ENCODE results near the gene CHST12.

CHST12 gene

GRCh38 chr7:2403014-2403717, at the start of gene CHST12:
Gene CHST12 (plus strand): TSS chr7:2403611. CDS start chr7:2432640, 29,029 bp downstream.
- in situ Hi-C loops (cut with MboI; ENCODE audit: low sequenced_read_pairs), result no loop called here

DNA sequence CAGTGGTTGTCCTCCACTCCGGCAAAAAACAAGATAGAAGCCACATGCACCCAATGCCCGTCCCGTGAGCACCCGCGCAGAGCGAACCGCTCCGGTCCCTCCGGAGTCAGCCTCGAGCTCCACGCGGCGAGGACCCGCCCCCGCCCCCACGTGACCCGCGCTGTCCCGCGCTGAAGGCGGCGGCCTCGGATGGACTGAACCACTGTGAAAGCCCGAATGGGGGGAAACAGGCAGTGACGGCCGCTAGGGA, 49.5 kb upstream of the CHST12 start:
- in situ Hi-C loops (cut with MboI; ENCODE audit: low sequenced_read_pairs), result no loop called here

GRCh38 chr7:2354186-2354938, 49.0 kb upstream of the CHST12 start, which contains the start of gene EIF3B:
Gene EIF3B (plus strand): TSS chr7:2354827. CDS start chr7:2354922, 95 bp downstream.
- in situ Hi-C loops (cut with MboI; ENCODE audit: low sequenced_read_pairs), result no loop called here

DNA sequence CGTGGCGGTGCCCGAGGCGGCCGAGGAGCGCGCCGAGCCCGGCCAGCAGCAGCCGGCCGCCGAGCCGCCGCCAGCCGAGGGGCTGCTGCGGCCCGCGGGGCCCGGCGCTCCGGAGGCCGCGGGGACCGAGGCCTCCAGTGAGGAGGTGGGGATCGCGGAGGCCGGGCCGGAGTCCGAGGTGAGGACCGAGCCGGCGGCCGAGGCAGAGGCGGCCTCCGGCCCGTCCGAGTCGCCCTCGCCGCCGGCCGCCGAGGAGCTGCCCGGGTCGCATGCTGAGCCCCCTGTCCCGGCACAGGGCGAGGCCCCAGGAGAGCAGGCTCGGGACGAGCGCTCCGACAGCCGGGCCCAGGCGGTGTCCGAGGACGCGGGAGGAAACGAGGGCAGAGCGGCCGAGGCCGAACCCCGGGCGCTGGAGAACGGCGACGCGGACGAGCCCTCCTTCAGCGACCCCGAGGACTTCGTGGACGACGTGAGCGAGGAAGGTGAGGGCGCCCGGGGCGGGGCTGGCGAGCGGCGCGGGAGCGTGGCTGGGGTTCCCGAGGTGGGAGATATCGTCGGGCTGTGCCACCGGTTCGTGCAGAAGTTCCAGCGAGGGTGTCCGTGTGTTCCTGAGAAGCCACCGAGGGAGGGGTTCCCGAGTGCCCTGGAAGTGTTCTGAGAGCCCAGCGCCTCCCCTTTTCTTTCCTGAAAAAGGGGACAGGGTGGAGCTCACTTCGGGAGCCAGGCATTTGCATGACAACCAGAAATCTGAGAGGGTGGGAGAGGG, 48.3 kb upstream of the CHST12 start:
- in situ Hi-C loops (cut with MboI; ENCODE audit: low sequenced_read_pairs), result no loop called here

- in situ Hi-C loops (cut with MboI; ENCODE audit: low sequenced_read_pairs), result no loop called here
Measured at GRCh38 chr7:2355705-2356008, 47.8 kb upstream of the CHST12 start.

DNA sequence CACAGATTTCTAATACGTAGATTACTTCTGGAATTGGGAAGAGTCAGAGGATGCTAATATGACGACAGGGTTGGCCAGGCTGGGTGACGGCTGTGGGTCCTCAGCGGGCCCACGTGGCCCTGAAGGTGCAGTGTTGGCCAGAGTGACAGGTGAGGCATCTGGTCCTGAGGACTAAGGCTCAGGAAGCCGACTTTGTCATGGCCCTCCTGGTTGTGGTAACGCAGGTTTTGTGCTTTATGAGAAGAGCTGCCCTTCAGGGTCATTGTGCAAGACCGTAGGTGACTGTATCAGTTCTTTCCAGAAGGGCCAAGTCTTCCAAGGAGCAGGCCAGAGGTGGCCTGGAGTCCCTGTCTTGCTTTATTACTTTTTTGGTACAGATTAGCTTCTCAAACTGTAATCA, 46.2 kb upstream of the CHST12 start:
- in situ Hi-C loops (cut with MboI; ENCODE audit: low sequenced_read_pairs), result no loop called here

GRCh38 chr7:2357571-2357970, 45.8 kb upstream of the CHST12 start:
- in situ Hi-C loops (cut with MboI; ENCODE audit: low sequenced_read_pairs), result no loop called here

DNA sequence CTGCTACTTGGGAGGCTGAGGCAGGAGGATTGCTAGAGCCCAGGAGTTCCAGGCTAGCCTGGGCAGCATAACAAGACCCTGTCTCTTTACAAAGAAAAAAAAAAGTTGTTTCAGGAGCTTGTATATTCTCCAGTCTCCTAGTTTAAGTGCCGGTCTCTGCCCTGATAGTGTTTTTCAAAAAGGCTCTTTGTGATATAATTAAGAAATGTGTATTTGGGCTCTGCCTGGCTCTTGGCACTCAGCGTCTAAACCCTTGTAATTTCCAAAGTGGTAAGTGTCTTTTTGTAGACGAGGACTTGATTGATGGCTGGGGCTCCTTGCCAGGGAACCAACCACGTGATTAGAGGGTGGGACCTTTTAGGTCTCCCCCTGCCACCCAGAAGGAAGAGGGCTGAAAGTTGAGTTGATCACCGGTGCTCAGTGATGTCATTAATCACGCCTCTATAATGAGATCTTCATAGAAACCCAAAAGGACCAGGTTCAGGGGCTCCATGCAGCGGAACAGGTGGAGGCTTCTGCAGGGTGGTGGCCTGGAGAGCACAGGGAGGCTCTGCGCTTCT, 44.4 kb upstream of the CHST12 start:
- in situ Hi-C loops (cut with MboI; ENCODE audit: low sequenced_read_pairs), result no loop called here

- in situ Hi-C loops (cut with MboI; ENCODE audit: low sequenced_read_pairs), result no loop called here
Measured at GRCh38 chr7:2359610-2360009, 43.8 kb upstream of the CHST12 start.

DNA sequence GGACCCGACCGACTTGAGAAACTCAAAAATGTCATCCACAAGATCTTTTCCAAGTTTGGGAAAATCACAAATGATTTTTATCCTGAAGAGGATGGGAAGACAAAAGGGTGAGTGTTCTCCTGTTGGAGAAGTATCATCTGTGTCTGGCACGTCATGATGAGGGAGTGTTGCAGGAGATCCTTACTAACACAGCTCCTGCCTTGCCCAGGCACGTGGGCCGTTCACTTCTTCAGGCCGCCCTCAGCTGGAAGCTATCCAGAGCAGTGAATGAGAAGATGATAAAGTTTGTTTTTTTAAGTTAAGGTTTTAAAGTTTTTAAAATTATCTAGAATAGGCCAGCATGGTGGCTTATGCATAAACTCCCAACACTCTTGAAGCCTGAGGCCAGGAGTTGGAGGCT, 42.6 kb upstream of the CHST12 start:
- in situ Hi-C loops (cut with MboI; ENCODE audit: low sequenced_read_pairs), result no loop called here

DNA sequence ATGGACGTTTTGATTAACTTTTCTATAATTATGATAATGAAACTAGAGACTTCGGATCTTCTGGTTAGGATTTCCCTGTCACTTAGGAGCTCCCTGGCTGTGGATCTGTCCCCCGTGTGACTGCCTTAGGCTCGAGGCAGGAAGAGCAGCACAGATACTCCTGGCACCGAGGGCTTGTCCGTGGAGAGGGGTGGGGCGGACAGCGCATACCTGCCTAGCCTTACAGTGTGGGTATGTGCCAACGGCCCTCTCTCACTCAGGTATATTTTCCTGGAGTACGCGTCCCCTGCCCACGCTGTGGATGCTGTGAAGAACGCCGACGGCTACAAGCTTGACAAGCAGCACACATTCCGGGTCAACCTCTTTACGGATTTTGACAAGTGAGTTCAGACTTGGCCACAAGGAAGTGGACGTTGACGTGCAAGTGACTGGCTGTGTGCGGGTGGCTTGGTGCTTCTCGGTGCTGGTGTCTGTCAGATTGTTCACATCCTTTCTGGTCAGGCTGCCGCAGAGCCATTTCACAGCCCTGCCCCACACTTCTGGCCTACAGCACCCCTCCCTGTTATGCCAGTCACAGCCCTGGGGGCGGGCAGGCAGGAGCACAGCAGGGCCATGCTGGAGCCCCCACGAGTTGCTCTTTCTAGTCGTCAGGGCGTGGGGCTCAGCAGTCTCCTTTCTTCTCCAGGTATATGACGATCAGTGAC, 40.9 kb upstream of the CHST12 start:
- in situ Hi-C loops (cut with MboI; ENCODE audit: low sequenced_read_pairs), result no loop called here

DNA sequence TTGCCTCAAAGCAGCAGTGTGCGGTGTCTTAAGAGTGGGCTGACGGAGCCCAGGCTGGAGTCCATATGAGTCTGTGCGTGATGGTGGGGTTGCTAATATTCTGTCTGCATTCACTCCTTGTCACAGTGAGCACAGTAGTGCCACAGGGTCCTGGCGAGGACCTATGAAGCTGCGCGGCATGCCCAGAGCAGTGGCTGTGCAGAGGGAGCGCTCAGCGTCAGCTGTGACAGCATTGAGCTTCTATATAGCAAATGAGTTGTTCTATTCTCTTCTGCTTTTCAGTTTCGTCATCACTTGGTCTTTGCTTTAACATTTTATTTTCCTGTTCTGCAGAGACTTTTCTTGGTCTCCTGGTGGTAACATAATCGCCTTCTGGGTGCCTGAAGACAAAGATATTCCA, 34.3 kb upstream of the CHST12 start:
- in situ Hi-C loops (cut with MboI; ENCODE audit: low sequenced_read_pairs), result no loop called here

GRCh38 chr7:2371329-2371728, 32.1 kb upstream of the CHST12 start:
- in situ Hi-C loops (cut with MboI; ENCODE audit: low sequenced_read_pairs), result no loop called here

DNA sequence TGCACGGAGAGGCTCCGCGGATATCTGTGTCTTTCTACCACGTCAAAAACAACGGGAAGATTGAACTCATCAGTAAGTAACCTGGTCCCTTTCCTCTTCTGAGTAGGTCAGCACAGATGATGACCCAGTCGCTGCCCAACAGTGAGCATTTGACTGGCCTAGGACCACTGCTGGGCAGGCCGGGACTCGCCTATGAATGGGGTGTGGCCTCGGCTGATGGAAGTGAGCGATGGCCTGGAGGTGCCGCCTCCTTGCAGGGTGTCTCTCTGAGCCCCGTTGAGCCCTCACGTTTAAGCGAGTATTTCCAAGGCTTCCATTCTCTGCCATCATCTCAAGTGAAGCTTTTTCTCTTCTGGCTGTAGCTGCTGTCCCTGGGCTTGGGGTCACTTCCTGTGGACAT, 30.7 kb upstream of the CHST12 start:
- in situ Hi-C loops (cut with MboI; ENCODE audit: low sequenced_read_pairs), result no loop called here

DNA sequence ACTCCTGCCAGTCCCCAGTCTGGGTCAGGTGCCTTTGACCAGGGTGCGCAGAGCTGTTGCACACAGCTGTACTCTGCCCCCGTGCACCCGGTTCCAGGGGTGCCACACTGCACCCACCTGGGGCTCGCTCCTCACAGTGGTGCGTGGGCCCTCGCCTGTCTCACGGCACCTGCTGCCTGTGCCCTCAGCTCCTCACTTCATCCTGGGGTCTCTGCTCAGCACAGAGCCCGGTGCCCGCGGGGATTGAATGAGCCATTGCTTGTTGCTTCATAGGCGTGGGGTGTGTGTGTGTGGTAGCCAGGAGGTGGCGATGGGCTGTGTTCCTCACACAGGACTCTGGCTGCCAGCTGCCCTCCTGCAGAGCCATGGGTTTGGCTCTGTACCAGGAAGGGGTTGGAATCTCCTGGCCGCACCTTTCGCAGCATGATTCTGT, 30.3 kb upstream of the CHST12 start:
- in situ Hi-C loops (cut with MboI; ENCODE audit: low sequenced_read_pairs), result no loop called here

GRCh38 chr7:2373646-2374045, 29.8 kb upstream of the CHST12 start:
- in situ Hi-C loops (cut with MboI; ENCODE audit: low sequenced_read_pairs), result no loop called here

DNA sequence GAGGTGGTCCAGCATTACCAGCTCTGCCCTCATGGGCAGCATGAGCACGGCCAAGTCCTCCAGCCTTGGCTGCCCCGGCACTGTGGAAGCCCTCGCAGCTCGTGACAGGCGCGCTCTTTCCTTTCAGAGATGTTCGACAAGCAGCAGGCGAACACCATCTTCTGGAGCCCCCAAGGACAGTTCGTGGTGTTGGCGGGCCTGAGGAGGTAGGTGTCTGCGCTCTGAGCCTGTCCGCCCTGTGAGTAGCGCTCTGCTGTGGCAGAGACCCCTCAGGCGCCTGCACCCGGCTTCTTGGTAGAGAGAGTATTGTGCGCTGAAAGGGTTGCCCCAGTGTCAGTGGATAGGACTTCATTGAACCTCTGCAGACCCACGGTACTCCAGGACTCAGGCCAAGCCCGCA, 29.0 kb upstream of the CHST12 start:
- in situ Hi-C loops (cut with MboI; ENCODE audit: low sequenced_read_pairs), result no loop called here

DNA sequence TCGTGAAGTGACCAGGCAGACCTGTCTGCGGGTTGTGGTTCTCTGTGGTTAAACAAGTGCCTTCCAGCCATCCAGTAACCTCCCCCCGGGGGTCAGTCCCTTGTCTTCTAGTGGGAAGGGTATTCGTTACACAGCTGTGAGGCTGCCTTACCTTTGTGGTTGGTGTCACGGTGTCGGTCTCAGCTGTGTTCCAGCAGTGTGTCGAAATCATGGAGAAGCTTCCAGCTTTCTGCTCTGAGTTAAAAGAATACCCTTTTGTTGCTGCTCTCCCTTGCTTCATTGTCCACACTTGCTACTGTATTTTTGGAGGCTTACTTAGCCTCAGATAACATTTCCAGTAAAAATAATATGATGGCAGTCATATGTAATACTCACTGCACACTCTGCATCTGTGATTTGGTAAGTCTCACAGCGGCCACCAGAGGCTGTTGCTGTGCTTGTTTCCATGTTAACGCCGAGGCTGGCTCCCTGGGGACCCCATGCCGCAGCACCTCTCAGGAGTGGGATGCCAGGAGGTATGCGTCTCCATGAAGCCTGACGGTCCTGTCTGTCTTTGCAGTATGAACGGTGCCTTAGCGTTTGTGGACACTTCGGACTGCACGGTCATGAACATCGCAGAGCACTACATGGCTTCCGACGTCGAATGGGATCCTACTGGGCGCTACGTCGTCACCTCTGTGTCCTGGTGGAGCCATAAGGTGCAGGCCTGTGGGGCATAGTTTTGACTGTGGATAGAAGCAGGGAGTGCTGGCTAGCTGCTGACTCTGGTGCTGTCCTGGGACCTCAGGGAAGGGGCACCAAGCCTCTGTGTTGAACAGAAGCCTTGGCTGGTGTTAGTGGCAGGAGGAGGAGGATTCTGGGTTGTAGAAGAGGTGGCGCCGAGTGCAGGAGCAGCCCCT, 28.3 kb upstream of the CHST12 start:
- in situ Hi-C loops (cut with MboI; ENCODE audit: low sequenced_read_pairs), result no loop called here

DNA sequence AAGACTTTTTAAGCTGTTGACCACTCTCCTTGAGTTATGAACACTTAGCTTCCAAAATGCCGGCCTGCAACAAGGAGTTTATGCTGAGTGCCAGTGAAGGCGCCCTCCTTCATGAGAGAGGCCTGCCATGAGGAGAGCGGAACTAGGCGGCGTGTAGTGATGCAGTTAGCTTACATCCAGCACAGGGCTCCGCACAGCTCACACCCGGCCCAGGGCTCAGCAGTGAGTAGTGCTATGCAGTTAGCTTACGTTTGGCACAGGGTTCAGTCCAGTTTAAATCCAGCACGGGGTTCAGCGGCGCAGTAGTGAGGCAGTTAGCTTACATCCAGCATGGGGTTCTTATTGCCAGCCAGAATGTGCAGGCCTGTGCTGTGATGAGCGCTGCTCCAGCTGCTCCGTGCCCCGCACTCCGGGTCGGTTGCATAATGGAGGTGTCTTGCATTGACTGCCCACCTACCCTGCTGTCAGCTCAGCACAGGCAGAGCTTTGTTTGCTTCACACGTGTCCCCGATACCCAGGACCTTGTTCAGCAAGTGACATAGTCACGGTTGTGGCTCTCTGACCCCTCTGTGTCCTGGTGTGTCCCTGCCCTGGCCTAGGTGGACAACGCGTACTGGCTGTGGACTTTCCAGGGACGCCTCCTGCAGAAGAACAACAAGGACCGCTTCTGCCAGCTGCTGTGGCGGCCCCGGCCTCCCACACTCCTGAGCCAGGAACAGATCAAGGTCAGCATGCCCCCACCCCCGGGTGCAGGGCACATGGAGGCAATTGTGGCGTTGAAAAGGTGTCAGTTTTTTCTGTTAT, 26.9 kb upstream of the CHST12 start:
- in situ Hi-C loops (cut with MboI; ENCODE audit: low sequenced_read_pairs), result no loop called here

All from HL-60/S4 treated with retinoic acid at 250 ng/mL for 4 days and 3 days (cell line).